K562 (cell line): ENCODE data around the gene GAPDH. TPM values are rescaled to one million over a fixed set of nuclear protein-coding genes. Genes with fewer than 3 reads are reported as not detected.

ENCODE experiments used
- BACH1 ChIP-seq: fragments of 200-800 bp; sonication (Bioruptor generic); IDR thresholded peaks from 2 replicates; pipeline ENCODE4 v1.6.1; 2016; ENCODE audit warnings: missing genetic modification characterization, missing compliant biosample characterization
- FOXM1 ChIP-seq, 2 experiments: fragments of 450-650 bp in 1 of 2; sonication (generic) in 1 of 2; formaldehyde crosslinking in 1 of 2; IDR thresholded peaks; 2 replicates each; pipeline versions ENCODE4 v1.6.1 to v1.9.0; 2017 to 2022; ENCODE audit warnings: low read depth in 2 of 2, mild to moderate bottlenecking in 2 of 2, missing genetic modification reagents in 1 of 2, moderate library complexity in 1 of 2
- GTF2E2 ChIP-seq: fragments of 200-800 bp; sonication (Bioruptor generic); IDR thresholded peaks from 2 replicates; pipeline ENCODE4 v1.6.1; 2016; ENCODE audit warnings: missing genetic modification characterization, missing compliant biosample characterization
- HMGN3 ChIP-seq: IDR thresholded peaks from 2 replicates; pipeline ENCODE4 v1.6.1; 2011; ENCODE audit warnings: borderline replicate concordance, low read depth, mild to moderate bottlenecking, mixed read lengths, low read length; ENCODE audit not compliant: insufficient read length; ENCODE audit errors: extremely low read depth
- KDM5B ChIP-seq: fragments of 200-600 bp; sonication (generic); IDR thresholded peaks from 2 replicates; pipeline ENCODE4 v1.6.1; 2012; ENCODE audit warnings: low read depth, mild to moderate bottlenecking, moderate library complexity, low read length, control low read depth, inconsistent platforms; ENCODE audit not compliant: insufficient replicate concordance
- NCOA4 ChIP-seq: fragments of 450-650 bp; IDR thresholded peaks from 2 replicates; pipeline ENCODE4 v1.6.1; 2018; ENCODE audit warnings: mild to moderate bottlenecking; ENCODE audit not compliant: partially characterized antibody
- SOX6 ChIP-seq: fragments of 450-650 bp; IDR thresholded peaks from 2 replicates; pipeline ENCODE4 v1.6.1; 2014; ENCODE audit warnings: mild to moderate bottlenecking
- SPI1 ChIP-seq: IDR thresholded peaks from 2 replicates; pipeline ENCODE4 v1.6.1; 2011; ENCODE audit warnings: low read depth, low read length, control low read depth, borderline replicate concordance
- TAF15 ChIP-seq: fragments of 200-400 bp; formaldehyde crosslinking; IDR thresholded peaks from 2 replicates; pipeline ENCODE4 v1.6.1; 2017; ENCODE audit warnings: mild to moderate bottlenecking, low read depth, low read length, moderate library complexity
- TCFL5 ChIP-seq: fragments of 250-450 bp; sonication (Bioruptor Pico); conservative IDR thresholded peaks from 2 replicates; pipeline ENCODE4 v1.6.1; 2021; ENCODE audit warnings: mild to moderate bottlenecking, moderate library complexity, matching md5 sums
- ZNF212 ChIP-seq: fragments of 450-650 bp; formaldehyde crosslinking; IDR thresholded peaks from 2 replicates; pipeline ENCODE4 v1.4.0; 2020; ENCODE audit warnings: mild to moderate bottlenecking
- ZNF253 ChIP-seq: fragments of 250-450 bp; sonication (Bioruptor Pico); conservative IDR thresholded peaks from 2 replicates; pipeline ENCODE4 v1.6.1; 2021; ENCODE audit warnings: mild to moderate bottlenecking
- ZNF695 ChIP-seq: fragments of 450-650 bp; formaldehyde crosslinking; IDR thresholded peaks from 2 replicates; pipeline ENCODE4 v1.4.0; 2020; ENCODE audit warnings: mild to moderate bottlenecking, moderate library complexity
- ZNF785 ChIP-seq: fragments of 250-450 bp; sonication (Bioruptor Pico); IDR thresholded peaks from 2 replicates; pipeline ENCODE4 v1.4.0; 2020; ENCODE audit warnings: mild to moderate bottlenecking
- polyA plus RNA-seq, 8 experiments: library from polyadenylated mRNA; depleted of rRNA in 4 of 8; stranded (reverse) in 5 of 8; unstranded in 3 of 8; fragments of >200 nt; fragmentation: Nextera tagmentation in 2 of 8; fragmentation: Illumina TruSeq in 1 of 8; extraction: Ambion mirVana in 2 of 8; extraction: Trizol in 1 of 8; gene quantifications; 2 replicates each; pipeline versions ENCODE4 v1.2.1 to v1.2.3, GENCODE V29; 2011 to 2014; ENCODE audit warnings: inconsistent platforms in 1 of 8, missing spikeins in 1 of 8
- total RNA-seq, 7 experiments: library from RNA; depleted of rRNA in 6 of 7; stranded (reverse); fragments of >200 nt in 6 of 7; fragmentation: Illumina TruSeq in 2 of 7; extraction: Trizol in 2 of 7; gene quantifications; 2 replicates each; pipeline versions ENCODE4 v1.2.1 to v1.2.3, GENCODE V29; 2011 to 2021; ENCODE audit warnings: low replicate concordance in 1 of 7
- TF ChIP-seq, protein P1 (sequence below): fragments of 200-600 bp; sonication (generic); IDR thresholded peaks from one replicate; pipeline ENCODE4 v1.6.1; 2012; ENCODE audit warnings: mild to moderate bottlenecking, low read depth, low read length, inconsistent platforms
- TF ChIP-seq, protein P2 (sequence below): sonication (generic); formaldehyde crosslinking; IDR thresholded peaks from 2 replicates; pipeline ENCODE4 v1.8.0; 2022; ENCODE audit warnings: missing genetic modification reagents, mild to moderate bottlenecking, borderline replicate concordance

Gene GAPDH
- total and polyA plus RNA-seq, 9 of the 15 experiments (the other 6 are each of a cell fraction or from before 2014, with no cell fraction given), result 2,206 to 6,793 (median 4,217) TPM

DNA sequence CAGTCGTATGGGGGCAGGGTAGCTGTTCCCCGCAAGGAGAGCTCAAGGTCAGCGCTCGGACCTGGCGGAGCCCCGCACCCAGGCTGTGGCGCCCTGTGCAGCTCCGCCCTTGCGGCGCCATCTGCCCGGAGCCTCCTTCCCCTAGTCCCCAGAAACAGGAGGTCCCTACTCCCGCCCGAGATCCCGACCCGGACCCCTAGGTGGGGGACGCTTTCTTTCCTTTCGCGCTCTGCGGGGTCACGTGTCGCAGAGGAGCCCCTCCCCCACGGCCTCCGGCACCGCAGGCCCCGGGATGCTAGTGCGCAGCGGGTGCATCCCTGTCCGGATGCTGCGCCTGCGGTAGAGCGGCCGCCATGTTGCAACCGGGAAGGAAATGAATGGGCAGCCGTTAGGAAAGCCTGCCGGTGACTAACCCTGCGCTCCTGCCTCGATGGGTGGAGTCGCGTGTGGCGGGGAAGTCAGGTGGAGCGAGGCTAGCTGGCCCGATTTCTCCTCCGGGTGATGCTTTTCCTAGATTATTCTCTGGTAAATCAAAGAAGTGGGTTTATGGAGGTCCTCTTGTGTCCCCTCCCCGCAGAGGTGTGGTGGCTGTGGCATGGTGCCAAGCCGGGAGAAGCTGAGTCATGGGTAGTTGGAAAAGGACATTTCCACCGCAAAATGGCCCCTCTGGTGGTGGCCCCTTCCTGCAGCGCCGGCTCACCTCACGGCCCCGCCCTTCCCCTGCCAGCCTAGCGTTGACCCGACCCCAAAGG is 804 bp downstream of the GAPDH start (continued):
- TF ChIP-seq FOXM1 (IDR thresholded peaks at IDR 0.05; ENCODE audit: low read depth) (no peak), FOXM1 (CRISPR knock-in tag; IDR thresholded peaks at IDR 0.05; ENCODE audit: low read depth) (no peak), BACH1 (tag) (no peak), TCFL5 (no peak), ZNF253 (CRISPR knock-in tag) (no peak), SOX6 (no peak), ZNF695 (no peak), ZNF212 (no peak), SPI1 (no peak), TAF15 (0 out of 2 replicates have a peak, but pooled peaks have one; percentile 55), GTF2E2 (tag) (no peak), ZNF785 (CRISPR knock-in tag) (no peak), NCOA4 (no peak), KDM5B (peak; percentile 19), HMGN3 (peak; percentile 41)
- TF ChIP-seq, protein P1, sequence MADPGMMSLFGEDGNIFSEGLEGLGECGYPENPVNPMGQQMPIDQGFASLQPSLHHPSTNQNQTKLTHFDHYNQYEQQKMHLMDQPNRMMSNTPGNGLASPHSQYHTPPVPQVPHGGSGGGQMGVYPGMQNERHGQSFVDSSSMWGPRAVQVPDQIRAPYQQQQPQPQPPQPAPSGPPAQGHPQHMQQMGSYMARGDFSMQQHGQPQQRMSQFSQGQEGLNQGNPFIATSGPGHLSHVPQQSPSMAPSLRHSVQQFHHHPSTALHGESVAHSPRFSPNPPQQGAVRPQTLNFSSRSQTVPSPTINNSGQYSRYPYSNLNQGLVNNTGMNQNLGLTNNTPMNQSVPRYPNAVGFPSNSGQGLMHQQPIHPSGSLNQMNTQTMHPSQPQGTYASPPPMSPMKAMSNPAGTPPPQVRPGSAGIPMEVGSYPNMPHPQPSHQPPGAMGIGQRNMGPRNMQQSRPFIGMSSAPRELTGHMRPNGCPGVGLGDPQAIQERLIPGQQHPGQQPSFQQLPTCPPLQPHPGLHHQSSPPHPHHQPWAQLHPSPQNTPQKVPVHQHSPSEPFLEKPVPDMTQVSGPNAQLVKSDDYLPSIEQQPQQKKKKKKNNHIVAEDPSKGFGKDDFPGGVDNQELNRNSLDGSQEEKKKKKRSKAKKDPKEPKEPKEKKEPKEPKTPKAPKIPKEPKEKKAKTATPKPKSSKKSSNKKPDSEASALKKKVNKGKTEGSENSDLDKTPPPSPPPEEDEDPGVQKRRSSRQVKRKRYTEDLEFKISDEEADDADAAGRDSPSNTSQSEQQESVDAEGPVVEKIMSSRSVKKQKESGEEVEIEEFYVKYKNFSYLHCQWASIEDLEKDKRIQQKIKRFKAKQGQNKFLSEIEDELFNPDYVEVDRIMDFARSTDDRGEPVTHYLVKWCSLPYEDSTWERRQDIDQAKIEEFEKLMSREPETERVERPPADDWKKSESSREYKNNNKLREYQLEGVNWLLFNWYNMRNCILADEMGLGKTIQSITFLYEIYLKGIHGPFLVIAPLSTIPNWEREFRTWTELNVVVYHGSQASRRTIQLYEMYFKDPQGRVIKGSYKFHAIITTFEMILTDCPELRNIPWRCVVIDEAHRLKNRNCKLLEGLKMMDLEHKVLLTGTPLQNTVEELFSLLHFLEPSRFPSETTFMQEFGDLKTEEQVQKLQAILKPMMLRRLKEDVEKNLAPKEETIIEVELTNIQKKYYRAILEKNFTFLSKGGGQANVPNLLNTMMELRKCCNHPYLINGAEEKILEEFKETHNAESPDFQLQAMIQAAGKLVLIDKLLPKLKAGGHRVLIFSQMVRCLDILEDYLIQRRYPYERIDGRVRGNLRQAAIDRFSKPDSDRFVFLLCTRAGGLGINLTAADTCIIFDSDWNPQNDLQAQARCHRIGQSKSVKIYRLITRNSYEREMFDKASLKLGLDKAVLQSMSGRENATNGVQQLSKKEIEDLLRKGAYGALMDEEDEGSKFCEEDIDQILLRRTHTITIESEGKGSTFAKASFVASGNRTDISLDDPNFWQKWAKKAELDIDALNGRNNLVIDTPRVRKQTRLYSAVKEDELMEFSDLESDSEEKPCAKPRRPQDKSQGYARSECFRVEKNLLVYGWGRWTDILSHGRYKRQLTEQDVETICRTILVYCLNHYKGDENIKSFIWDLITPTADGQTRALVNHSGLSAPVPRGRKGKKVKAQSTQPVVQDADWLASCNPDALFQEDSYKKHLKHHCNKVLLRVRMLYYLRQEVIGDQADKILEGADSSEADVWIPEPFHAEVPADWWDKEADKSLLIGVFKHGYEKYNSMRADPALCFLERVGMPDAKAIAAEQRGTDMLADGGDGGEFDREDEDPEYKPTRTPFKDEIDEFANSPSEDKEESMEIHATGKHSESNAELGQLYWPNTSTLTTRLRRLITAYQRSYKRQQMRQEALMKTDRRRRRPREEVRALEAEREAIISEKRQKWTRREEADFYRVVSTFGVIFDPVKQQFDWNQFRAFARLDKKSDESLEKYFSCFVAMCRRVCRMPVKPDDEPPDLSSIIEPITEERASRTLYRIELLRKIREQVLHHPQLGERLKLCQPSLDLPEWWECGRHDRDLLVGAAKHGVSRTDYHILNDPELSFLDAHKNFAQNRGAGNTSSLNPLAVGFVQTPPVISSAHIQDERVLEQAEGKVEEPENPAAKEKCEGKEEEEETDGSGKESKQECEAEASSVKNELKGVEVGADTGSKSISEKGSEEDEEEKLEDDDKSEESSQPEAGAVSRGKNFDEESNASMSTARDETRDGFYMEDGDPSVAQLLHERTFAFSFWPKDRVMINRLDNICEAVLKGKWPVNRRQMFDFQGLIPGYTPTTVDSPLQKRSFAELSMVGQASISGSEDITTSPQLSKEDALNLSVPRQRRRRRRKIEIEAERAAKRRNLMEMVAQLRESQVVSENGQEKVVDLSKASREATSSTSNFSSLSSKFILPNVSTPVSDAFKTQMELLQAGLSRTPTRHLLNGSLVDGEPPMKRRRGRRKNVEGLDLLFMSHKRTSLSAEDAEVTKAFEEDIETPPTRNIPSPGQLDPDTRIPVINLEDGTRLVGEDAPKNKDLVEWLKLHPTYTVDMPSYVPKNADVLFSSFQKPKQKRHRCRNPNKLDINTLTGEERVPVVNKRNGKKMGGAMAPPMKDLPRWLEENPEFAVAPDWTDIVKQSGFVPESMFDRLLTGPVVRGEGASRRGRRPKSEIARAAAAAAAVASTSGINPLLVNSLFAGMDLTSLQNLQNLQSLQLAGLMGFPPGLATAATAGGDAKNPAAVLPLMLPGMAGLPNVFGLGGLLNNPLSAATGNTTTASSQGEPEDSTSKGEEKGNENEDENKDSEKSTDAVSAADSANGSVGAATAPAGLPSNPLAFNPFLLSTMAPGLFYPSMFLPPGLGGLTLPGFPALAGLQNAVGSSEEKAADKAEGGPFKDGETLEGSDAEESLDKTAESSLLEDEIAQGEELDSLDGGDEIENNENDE, result no peak
- TF ChIP-seq, protein P2, sequence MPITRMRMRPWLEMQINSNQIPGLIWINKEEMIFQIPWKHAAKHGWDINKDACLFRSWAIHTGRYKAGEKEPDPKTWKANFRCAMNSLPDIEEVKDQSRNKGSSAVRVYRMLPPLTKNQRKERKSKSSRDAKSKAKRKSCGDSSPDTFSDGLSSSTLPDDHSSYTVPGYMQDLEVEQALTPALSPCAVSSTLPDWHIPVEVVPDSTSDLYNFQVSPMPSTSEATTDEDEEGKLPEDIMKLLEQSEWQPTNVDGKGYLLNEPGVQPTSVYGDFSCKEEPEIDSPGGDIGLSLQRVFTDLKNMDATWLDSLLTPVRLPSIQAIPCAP (CRISPR knock-in tag), result no peak
